ENCODE measurements around the gene NPY2R. TPM values are rescaled to one million over a fixed set of nuclear protein-coding genes. Genes with fewer than 3 reads are reported as not detected.
A peak's percentile ranks its signal among the peaks of the same experiment; 100 is the strongest.

Gene NPY2R
- total RNA-seq, 1 experiment from 2014 or later: 0.07 TPM

DNA sequence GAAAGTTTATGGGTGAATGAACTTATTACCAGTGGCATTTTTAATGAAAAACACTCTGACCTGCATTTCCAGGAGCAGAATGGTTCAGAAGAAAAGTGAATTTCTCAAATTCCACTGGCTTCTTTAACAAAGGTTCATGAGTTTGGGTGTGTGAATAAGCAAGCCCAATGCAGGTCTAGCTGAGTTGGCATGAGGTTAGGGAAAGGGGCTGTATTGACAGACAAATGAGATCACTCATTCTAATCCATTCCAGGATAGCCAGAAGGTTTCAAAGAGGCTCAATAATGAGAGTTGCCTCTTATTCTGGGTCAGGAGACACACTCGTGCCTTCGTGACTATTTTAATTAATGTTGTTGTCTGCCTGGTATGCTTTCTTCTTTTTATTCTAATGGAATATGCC is 43.7 kb upstream of the NPY2R start:
- ChIA-PET CTCF (no interaction called here), POLR2A (ENCODE audit: unreplicated experiment) (no interaction called here)
- no peak for DNase-seq
- Histone ChIP-seq H3K4me1 (ENCODE audit: insufficient read depth, low read length) (no peaks in the 10 kb centered on the region), H3K4me3 (ENCODE audit: low read length) (no peak overlapping the region), H3K9ac (ENCODE audit: low read length) (no peak overlapping the region), H3K36me3 (ENCODE audit: low read depth, low read length) (no peaks in the 10 kb centered on the region), H3K9me3 (ENCODE audit: low read length) (no peaks in the 10 kb centered on the region), H3F3A (ENCODE audit: low read length, unreplicated experiment) (no peaks in the 10 kb centered on the region), H3K79me2 (ENCODE audit: low read length) (no peaks in the 10 kb centered on the region), H3K27ac (ENCODE audit: low read length) (no peak overlapping the region), H4K20me1 (ENCODE audit: low read length) (no peaks in the 10 kb centered on the region), H2AFZ (ENCODE audit: low read length) (no peak overlapping the region), H3K4me2 (ENCODE audit: low read length) (no peak overlapping the region), H3K27me3 (ENCODE audit: low read length) (no peaks in the 10 kb centered on the region), H3K9me2 (replicated peaks; ENCODE audit: low read length) (no peaks in the 10 kb centered on the region)
- TF ChIP-seq EZH2 (IDR thresholded peaks at IDR 0.05; ENCODE audit: low read length, unreplicated experiment): no peak
- no peak for TF ChIP-seq EZH2phosphoT487 (IDR thresholded peaks at IDR 0.05; ENCODE audit: borderline replicate concordance, low read length)
- TF ChIP-seq, protein P1, sequence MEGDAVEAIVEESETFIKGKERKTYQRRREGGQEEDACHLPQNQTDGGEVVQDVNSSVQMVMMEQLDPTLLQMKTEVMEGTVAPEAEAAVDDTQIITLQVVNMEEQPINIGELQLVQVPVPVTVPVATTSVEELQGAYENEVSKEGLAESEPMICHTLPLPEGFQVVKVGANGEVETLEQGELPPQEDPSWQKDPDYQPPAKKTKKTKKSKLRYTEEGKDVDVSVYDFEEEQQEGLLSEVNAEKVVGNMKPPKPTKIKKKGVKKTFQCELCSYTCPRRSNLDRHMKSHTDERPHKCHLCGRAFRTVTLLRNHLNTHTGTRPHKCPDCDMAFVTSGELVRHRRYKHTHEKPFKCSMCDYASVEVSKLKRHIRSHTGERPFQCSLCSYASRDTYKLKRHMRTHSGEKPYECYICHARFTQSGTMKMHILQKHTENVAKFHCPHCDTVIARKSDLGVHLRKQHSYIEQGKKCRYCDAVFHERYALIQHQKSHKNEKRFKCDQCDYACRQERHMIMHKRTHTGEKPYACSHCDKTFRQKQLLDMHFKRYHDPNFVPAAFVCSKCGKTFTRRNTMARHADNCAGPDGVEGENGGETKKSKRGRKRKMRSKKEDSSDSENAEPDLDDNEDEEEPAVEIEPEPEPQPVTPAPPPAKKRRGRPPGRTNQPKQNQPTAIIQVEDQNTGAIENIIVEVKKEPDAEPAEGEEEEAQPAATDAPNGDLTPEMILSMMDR (conservative IDR thresholded peaks at IDR 0.05; ENCODE audit: low read depth, low read length): no peak
- ATAC-seq: no peak
- intact Hi-C loops (cut with micrococcal nuclease): no loop called here
- BruUV-seq (replicated peaks): no TSS peak

DNA sequence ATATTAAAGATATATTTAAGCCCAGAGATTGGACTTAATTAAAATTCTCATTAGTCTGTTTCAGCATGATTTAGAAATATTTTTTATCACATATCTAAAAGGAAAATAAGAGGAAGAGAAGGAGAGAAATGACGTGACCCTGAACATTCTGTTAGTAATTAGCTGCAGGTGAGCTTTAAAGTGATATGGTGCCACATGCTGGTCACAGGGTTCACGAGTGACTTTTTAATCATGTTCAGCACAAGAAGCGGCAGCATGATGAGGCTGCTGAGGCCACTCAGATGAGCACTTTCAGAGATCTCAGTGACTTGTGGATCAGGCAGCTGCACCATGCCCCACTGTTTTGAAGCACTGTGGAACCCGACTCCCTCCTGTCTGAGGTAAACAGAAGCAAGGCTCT is 37.9 kb upstream of the NPY2R start:
- no peaks in the 10 kb centered on the region for H3K36me3 ChIP-seq (ENCODE audit: low read depth, low read length)
- no peak for ATAC-seq
- no peak overlapping the region for H3K27ac ChIP-seq (ENCODE audit: low read length)
- DNase-seq: no peak
- H3K9ac ChIP-seq (ENCODE audit: low read length): no peak overlapping the region
- H3K79me2 ChIP-seq (ENCODE audit: low read length): no peaks in the 10 kb centered on the region
- H3K9me2 ChIP-seq (replicated peaks; ENCODE audit: low read length): no peaks in the 10 kb centered on the region
- no peaks in the 10 kb centered on the region for H3K9me3 ChIP-seq (ENCODE audit: low read length)
- H3F3A ChIP-seq (ENCODE audit: low read length, unreplicated experiment): no peaks in the 10 kb centered on the region
- TF ChIP-seq, protein P1 (conservative IDR thresholded peaks at IDR 0.05; ENCODE audit: low read depth, low read length): no peak
- TF ChIP-seq EZH2 (IDR thresholded peaks at IDR 0.05; ENCODE audit: low read length, unreplicated experiment) (no peak), EZH2phosphoT487 (IDR thresholded peaks at IDR 0.05; ENCODE audit: borderline replicate concordance, low read length) (no peak)
- BruUV-seq (replicated peaks): no TSS peak
- no peaks in the 10 kb centered on the region for H3K4me1 ChIP-seq (ENCODE audit: insufficient read depth, low read length)
- CTCF ChIA-PET: no interaction called here
- H3K27me3 ChIP-seq (ENCODE audit: low read length): no peaks in the 10 kb centered on the region
- intact Hi-C loops (cut with micrococcal nuclease): loop anchor here (10.0 kb wide), 1 partner anchor 146 kb away; no protein-coding TSS in a partner anchor
- no peak overlapping the region for H3K4me3 ChIP-seq (ENCODE audit: low read length)
- no peak overlapping the region for H2AFZ ChIP-seq (ENCODE audit: low read length)
- H3K4me2 ChIP-seq (ENCODE audit: low read length): no peak overlapping the region
- no peaks in the 10 kb centered on the region for H4K20me1 ChIP-seq (ENCODE audit: low read length)
- POLR2A ChIA-PET (ENCODE audit: unreplicated experiment): no interaction called here

DNA sequence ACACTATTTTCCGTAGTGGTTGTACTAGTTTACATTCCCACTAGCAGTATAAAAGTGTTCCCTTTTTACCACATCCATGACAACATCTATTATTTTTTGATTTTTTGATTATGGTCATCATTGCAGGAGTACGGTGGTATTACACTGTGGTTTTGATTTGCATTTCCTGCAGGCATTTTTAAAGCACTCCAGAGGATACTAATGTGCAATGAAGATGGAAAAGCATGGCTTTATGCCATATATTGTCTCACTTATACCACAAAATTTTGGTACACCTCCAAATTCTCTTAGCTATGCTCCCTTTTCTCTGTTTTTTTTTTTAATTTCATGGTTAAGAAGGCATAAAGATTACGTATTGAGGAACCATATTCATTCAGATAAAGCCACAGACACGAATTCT is 35.1 kb upstream of the NPY2R start:
- TF ChIP-seq EZH2phosphoT487 (IDR thresholded peaks at IDR 0.05; ENCODE audit: borderline replicate concordance, low read length): no peak
- TF ChIP-seq, protein P1 (conservative IDR thresholded peaks at IDR 0.05; ENCODE audit: low read depth, low read length): no peak
- no peak for TF ChIP-seq EZH2 (IDR thresholded peaks at IDR 0.05; ENCODE audit: low read length, unreplicated experiment)
- H4K20me1 ChIP-seq (ENCODE audit: low read length): no peaks in the 10 kb centered on the region
- no peak for ATAC-seq
- BruUV-seq (replicated peaks): no TSS peak
- intact Hi-C loops (cut with micrococcal nuclease): loop anchor here (10.0 kb wide), 1 partner anchor 149 kb away; no protein-coding TSS in a partner anchor
- H3K4me2 ChIP-seq (ENCODE audit: low read length): no peak overlapping the region
- no peaks in the 10 kb centered on the region for H3K36me3 ChIP-seq (ENCODE audit: low read depth, low read length)
- no peaks in the 10 kb centered on the region for H3K27me3 ChIP-seq (ENCODE audit: low read length)
- POLR2A ChIA-PET (ENCODE audit: unreplicated experiment): no interaction called here
- H2AFZ ChIP-seq (ENCODE audit: low read length): no peak overlapping the region
- CTCF ChIA-PET: no interaction called here
- H3K9ac ChIP-seq (ENCODE audit: low read length): no peak overlapping the region
- no peaks in the 10 kb centered on the region for H3K4me1 ChIP-seq (ENCODE audit: insufficient read depth, low read length)
- no peaks in the 10 kb centered on the region for H3K9me3 ChIP-seq (ENCODE audit: low read length)
- no peaks in the 10 kb centered on the region for H3K9me2 ChIP-seq (replicated peaks; ENCODE audit: low read length)
- no peaks in the 10 kb centered on the region for H3K79me2 ChIP-seq (ENCODE audit: low read length)
- no peak overlapping the region for H3K4me3 ChIP-seq (ENCODE audit: low read length)
- H3K27ac ChIP-seq (ENCODE audit: low read length): no peak overlapping the region
- H3F3A ChIP-seq (ENCODE audit: low read length, unreplicated experiment): no peaks in the 10 kb centered on the region
- DNase-seq: peak; percentile 4

All from PC-3 (cell line).